Measurements from ENCODE around the gene L1CAM.

- TF ChIP-seq MED1 (CRISPR knock-in tag; IDR thresholded peaks at IDR 0.05; ENCODE audit: borderline replicate concordance), result no peak
- TF ChIP-seq FOXP4 (CRISPR knock-in tag; IDR thresholded peaks at IDR 0.05; ENCODE audit: borderline replicate concordance), result no peak
- no peak for TF ChIP-seq NR1H2 (CRISPR knock-in tag; IDR thresholded peaks at IDR 0.05)
- TF ChIP-seq E2F1 (CRISPR knock-in tag; IDR thresholded peaks at IDR 0.05), result no peak
- no peak for TF ChIP-seq KLF13 (tag; IDR thresholded peaks at IDR 0.05; ENCODE audit: borderline replicate concordance, low read depth)
- TF ChIP-seq KDM5B (IDR thresholded peaks at IDR 0.05; ENCODE audit: insufficient replicate concordance, low read depth, low read length), result no peak
Observed at GRCh38 chrX:153913211-153913610, 27.2 kb upstream of the L1CAM start.

Data from K562 (cell line).